ENCODE results near the gene FHIT.

FHIT gene

DNA sequence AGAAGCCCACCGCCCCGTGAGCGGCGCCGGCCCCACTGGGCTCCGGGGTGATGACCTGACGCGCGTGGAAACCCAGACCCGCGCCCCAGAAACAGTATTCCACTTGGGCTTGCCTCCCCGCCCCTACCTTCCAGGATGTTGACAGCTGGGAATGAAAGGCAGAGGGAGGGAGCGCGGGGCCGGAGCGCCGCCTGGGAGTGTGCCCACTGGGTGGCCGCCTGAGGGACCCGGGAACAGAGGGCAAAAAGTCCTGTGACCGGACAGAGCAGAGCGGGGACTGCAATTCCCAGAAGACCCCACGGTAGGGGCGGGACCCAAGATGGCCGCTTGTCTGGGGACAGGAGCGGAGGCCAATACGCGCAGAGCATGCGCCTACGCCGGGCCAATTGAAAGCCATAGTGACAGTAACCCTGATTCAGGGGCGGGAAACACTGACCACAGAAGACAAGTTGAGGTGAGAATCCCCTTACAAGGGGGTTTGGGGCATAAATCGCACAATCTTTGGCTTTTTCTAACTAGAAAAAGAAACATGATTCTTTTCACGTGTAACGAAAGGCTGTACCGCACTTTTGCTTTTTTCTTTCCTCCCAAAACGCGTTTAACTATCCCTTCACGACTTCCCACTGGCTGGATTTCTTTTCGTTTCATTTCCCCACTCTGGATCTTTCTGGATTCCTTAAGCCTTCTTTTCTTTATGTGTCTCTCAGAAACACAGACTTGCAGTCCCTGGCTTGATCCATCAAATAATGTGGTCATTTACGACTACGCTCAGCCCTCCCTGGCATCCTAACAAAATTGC lies at the start of gene FHIT:
TSS of gene FHIT (minus strand) at position 279 of the 799 bp plus-strand sequence.
- DNase-seq: peak; percentile 96

- DNase-seq: no peak
Measured at GRCh38 chr3:61300786-61301185, 49.5 kb upstream of the FHIT start.

GRCh38 chr3:61300006-61300380 lies 48.7 kb upstream of the FHIT start:
- no peak for DNase-seq

DNA sequence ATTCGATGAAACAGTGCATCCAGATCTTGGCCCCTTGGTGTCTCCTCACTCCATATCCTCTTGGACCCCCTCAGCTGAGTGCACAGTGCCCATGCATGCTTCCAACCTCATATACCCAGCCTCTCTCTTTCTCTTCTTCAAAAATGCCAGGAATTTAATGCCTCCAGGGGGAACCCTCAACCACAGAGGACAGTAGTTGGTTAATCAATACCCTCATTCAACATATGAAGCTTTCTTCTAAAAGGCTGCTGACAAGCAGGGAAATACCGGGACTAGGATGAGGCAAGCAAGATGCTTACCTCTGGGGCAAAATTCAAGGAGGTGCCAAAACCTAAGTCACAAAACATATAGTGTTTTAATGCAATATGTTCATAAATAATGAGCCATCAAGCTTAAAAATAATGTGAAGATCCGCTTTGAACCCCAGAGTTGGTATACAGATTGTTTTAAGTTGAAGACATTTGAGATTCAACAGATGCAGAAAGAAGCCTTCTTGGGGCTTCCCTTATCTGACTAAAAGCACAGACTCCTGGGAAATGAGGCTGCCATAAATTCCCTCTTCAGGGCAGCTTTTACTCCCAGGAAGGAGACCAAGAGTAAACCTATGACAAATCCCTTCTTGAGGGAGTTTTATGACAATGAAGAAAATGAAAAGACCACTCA lies 48.2 kb upstream of the FHIT start:
- DNase-seq: no peak

GRCh38 chr3:61297821-61298220 lies 46.6 kb upstream of the FHIT start:
- DNase-seq: no peak

GRCh38 chr3:61288446-61288845 lies 37.2 kb upstream of the FHIT start:
- no peak for DNase-seq

GRCh38 chr3:61283876-61284275 lies 32.6 kb upstream of the FHIT start:
- DNase-seq: no peak

- DNase-seq: no peak
Measured at GRCh38 chr3:61278713-61279112, 27.5 kb upstream of the FHIT start.

- no peak for DNase-seq
Measured at GRCh38 chr3:61277411-61277810, 26.2 kb upstream of the FHIT start.

DNA sequence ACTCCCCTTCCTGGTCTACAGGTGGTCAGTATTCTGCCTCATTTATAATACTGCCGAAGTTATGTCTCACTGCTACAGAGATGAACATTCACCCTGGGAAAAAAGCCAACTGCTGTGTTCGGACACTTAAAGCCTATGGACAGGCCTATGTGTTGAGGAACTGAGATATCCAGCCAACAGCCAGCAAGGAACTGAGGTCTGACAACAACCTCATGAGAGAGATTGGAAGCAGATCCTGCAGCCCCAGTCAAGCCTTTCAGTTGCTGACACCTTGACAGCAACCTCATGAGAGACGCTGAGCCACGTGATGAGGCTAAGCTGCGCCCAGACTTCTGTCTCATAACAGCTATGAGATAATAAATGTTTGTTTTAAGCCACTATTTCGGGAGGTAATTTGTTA lies 18.2 kb upstream of the FHIT start:
- DNase-seq: no peak

DNA sequence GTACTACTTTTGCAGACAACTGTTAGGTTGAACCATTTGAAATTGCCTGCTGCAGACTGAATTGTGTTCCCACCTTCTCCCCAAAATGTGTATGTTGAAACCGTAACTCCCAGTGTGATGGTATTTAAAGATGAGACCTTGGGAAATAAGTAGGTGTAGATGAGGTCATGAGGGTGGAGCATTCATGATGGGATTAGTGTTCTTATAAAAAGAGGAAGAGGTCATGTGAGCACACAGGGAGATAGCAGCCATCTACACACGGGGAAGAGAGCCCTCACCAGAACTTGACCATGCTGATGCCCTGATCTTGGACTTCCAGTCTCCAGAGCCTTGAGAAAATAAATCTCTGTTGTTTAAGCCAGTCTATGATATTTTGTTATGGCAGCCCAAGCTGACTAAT lies 17.4 kb upstream of the FHIT start:
- peak; percentile 67 for DNase-seq

DNA sequence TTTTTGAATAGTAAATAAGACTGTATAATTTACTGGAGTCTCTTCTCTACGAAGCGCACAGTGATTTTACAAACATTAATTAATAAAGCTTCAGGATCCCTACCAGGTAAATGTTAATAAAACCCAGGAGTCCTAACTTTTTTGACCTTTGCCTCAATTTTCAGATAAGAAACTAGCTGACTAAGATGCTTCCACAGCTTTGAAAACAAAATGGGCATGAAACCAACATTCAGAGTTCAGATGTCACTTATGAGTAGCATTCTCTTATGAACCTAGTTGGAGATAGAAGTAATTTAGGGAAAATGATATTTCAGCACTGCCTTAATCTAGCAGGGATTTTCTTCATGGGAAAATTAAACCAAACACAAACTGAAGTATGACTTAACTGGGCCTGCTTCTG lies 13.0 kb upstream of the FHIT start:
- DNase-seq: no peak

DNA sequence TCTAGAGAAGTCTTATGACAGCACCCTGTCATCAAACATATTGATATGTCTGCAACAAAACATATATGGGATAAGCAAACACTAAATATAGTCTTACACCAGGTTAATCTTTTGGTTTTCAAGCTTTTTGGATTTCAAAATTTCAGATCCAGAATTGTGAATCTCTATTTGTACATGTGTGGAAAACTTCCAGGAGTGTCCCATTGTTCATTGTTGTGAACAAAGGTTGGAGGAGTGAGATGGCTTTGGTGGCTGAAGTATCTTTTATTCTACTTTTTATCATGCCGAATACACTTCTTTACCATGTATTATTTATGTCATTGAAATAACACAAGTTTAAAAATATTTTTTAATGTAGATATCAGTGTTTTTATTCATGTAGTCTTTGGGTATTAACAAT lies 5.9 kb upstream of the FHIT start:
- no peak for DNase-seq

DNA sequence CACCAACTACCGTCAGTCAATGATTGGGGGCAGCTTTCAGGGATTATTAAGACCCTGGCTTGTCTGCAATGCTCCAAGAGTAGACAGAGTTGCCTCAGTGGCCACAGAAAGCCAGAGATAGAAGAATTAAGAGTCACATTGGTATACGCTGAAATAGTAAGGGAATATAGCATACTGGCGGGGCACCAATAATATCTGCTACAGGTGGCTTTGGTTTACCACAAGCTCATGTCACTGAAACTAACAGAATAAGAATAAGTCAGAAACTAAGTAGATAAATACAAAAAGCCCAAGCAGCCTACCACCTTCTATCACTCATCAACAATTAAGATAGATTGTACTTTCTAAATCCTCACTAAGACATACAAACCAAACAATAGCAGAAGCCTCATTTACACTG lies 2.5 kb upstream of the FHIT start:
- no peak for DNase-seq

DNA sequence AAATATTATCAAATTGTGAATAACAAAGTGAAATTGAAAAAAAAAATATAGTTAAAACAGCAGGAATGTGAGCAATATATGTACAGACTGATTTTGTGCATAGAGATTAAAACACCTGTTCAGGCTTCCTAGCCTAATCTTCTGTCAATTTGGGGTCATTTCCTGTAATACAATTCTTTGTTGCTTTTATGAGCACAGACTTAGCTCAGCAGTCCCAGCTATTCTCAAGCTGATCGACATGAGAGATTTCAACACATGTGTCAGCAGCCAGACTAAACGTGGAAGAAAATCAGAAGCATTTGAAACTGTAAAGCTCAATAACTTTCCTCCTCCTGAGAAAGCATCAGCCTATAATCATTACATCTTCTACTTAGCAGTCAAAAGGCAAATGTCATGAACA lies 1.6 kb upstream of the FHIT start:
- no peak for DNase-seq

DNA sequence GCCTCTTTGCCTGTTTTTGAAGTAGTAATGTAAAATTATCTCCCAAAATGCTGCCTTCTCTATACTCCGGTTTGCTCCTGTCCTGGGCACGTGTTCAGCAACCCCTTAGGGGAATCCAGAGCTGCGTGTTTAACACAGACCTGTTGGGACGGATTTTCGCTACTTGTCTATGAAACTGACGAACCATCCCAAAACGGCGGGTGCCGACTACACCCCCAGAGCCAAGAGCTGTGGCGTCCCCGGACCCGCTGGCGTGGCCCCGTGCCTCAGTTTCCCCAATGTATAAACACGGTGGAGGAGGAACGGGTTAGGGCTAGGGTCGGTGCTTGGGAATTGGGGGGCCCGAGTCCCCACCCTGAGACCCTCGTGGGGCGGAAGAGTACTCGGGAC lies 473 bp downstream of the FHIT start:
- no peak for DNase-seq

- no peak for DNase-seq
Measured at GRCh38 chr3:61248496-61248895, 2.8 kb downstream of the FHIT start.

- DNase-seq: no peak
Measured at GRCh38 chr3:61247191-61247590, 4.1 kb downstream of the FHIT start.

DNA sequence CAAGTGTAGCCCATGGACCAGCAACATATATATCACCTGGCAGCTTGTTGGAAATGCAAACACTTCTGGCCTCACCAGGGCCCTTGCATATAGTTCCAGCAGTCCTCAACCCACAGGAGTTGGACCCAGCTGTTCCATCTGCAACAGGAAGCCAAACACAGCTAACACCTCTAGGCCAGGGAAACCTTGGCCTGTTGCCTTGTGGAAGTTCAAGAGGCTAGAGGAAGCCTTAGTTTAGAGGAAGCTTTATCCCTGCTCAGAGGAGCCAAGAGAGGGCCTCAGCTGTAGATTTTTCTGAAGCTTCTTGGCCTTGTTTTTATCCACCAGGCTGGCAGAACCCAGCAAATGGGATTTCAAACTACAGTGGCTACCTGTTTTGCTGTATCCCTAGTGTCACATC lies 11.4 kb downstream of the FHIT start:
- DNase-seq: no peak

DNA sequence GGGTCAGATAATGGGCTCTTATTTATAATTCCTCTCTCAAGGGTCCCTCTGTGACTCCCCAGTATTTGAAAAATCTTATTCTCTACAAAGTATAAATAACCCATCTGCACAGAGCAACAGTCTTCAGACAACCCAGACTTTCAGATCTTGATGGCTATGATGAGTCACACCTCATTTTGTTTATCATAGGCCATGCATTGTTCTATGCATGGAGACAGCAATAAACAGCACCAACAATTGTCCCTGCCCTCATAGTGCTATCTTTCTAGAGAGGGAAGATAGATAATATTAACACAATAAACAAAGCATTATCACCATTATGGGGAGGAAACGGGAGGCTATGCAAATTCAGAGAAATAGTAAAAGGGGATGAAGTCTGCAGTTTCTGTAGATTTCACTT lies 13.4 kb downstream of the FHIT start:
- DNase-seq: no peak

GRCh38 chr3:61236556-61236955 lies 14.7 kb downstream of the FHIT start:
- DNase-seq: peak; percentile 53

DNA sequence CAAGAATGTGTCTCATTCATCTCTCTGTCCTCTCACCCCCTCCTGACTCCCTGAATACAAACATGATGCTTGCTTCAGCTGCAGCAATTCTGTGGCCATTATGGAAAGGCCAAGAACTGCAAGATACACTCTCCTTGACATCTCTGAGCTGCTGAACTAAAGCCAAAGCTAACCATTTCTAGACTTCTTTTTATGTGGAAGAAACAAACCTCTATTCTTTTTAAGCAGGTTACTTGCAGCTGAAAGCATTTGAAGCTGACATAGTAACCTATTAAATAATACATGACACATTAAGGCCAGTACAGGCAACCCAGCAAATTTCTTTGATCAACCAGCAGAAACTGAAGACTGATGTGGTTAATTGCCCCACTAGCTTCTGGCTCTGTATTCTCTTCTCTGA lies 17.5 kb downstream of the FHIT start:
- DNase-seq: no peak

DNA sequence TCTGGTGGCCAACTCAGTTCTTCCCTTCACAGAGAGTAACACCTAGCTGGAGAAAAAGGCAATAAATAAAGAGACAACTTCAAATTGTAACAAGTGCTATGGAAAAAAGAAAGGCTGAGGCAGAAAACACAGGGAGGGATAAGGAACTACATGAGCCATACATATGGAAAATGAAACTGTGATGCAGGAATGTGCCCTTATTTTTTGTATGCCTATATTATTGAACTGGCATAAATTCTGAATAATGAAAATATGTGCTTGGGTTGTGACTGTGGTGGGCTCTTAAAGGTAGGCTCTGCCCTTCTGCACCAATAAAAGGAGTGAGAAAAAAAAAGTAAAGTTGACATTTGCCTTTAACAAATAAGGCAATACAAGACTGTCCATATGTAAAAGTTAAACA lies 19.6 kb downstream of the FHIT start:
- no peak for DNase-seq

- no peak for DNase-seq
Measured at GRCh38 chr3:61227799-61228198, 23.5 kb downstream of the FHIT start.

DNA sequence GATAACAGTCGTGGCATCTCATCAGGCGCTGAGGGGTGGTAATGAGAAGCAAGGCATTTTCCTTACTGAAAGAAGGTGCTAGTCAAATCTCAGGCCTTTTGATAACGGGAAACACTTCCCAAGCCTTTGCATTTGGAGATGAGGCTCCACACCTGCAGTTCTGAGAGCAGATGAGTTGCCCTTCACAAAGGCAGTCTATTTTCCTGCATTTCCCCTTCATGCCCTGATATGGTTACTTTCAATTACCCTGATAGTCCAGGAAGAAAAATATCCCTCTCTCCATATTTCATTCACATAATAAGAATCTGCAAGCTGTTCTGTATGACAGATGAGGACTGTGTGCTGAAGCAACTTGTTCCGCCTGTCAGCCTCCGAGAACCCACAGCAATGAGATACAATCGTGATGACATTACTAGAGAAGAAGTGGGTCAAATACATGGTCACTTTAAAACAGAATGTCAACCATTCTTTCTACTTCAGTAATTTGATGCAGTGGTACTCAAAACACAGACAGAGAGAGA lies 25.0 kb downstream of the FHIT start:
- DNase-seq: no peak

Data from inflammatory macrophage treated with lipopolysaccharide for 4 hours (primary cell).